Measurements from ENCODE around the gene NCBP3.
"Not testable (repeated sequence)": the region's sequence is repeated elsewhere in the genome, so short reads cannot be mapped to it uniquely, and the experiment has no call there.

NCBP3 gene

DNA sequence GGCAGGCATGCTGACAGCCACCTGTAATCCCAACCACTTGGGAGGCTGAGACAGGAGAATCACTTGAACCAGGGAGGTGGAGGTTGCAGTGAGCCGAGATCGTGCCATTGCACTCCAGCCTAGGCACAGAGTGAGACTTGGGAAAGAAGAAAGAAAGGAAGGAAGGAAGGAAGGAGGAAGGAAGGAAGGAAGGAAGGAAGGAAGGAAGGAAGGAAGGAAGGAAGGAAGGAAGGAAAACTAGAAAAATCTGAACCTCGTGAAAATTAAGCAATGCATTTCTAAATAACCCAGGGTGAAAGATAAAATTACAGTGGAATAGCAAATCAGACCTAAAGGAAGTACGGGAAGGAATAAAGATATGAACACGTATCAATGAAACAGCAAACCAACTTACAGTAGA, 60.7 kb downstream of the NCBP3 start:
- not testable (repeated sequence) for DNase-seq (ENCODE audit: low read depth)

DNA sequence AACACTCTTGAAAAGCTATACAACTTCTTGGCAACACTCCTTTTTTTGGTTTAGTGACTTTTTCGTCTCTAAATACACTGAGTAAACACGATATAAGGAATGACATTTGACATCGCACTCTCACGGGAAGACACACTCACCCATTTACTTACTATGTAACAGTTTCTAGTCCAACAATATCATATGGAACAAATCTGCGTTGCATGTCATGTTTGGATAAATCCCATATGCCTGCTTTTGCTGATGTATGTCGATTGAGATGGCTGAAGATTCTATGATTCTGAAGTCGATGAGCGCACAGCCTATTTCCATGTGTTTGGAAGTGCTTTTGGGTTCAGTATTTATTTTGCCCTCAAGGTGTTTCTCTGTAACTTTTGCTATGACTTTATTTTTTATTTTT, 63.3 kb downstream of the NCBP3 start:
- DNase-seq (ENCODE audit: low read depth): no peak

DNA sequence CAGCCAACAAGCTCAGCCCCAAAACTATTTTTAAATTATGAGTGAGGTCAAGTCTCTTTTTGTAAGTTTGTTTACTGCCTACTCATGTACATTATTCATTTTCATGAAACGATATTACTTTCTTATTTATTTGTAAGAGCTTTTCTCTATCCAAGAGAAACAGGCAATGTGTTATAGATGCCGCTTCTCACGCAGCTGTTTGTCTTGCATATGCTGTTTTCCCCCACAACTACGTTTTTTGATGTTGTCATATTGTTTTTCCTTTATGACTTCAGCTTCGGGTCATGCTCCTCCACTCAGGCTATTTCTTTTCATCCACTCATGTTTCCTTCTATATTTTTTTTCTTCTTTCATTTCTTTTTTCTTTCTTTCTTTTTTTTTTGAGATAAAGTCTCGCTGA, 65.1 kb downstream of the NCBP3 start:
- no peak for DNase-seq (ENCODE audit: low read depth)

DNA sequence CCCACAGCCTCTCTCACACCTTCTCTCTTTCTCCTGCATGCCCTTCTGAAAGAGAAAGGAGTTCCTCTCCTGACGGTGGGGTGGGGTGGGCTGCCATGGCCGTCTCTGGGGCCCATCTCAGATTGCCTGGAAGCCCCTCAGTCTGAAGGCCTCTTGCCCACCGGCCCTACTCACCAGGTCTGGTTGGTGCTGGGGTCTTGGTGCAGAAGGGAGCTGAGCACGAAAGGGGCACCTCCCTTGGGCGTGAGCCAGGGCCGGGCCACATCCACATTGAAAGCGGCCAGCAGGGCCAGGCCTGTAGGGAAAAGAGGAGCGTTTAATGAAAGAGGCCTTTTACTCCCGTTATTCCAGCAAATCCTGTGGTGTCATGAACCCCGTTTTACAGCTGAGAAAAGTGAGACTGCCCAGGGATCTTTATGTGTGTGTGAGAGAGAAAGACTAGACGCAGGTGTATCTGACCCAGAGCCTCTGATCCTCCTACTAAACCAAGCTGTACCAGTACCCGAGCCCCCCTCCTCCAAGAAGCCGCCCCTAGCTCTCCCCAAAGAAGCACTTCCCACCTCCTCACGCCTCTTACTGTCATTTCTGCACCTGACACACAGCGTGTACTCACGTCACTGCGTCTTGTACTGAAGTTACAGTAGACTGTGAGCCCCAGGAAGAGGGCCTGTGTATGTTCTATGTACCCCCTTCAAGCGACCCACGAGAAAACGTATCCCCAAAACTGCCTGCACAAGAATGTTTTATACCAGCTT, 68.5 kb downstream of the NCBP3 start:
- no peak for DNase-seq (ENCODE audit: low read depth)

DNA sequence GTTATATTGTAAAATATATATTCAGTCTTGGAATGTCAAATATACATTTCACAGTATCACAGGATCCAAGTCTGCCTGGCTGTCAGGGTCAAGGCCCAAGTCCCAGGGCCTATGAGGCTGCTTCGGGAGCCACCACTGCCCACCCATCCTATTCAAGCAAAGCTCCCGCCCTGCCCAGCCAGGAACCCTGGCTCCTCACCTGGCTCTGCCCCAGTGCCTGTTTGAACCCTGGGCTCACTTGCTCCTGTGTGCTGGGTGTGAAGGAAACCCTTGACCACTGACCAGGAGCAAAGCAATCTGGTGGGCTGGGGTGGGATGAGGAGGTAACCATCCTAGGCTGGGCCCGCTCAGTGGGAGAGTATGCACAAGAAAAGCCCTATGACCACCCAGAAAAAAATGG, 72.1 kb downstream of the NCBP3 start:
- DNase-seq (ENCODE audit: low read depth): no peak

DNA sequence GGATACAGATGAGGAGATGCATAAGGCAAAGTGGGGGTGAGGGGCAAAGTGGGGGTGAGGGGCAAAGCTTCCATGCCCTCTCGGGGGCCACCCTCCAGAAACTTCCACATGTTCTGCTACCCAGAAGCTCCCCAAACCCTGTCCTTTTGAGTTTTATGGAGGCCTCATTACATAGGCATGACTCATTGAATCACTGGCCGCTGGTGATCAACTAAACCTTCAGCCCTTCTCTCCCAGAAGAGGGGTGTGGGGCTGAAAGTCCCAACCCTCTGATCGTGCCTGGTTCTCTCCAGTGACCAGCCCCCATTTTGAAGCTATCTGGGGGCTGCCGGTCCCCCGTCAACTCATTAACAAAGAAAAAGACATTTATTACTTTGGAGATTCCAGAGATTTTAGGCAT, 72.5 kb downstream of the NCBP3 start:
- no peak for DNase-seq (ENCODE audit: low read depth)

DNA sequence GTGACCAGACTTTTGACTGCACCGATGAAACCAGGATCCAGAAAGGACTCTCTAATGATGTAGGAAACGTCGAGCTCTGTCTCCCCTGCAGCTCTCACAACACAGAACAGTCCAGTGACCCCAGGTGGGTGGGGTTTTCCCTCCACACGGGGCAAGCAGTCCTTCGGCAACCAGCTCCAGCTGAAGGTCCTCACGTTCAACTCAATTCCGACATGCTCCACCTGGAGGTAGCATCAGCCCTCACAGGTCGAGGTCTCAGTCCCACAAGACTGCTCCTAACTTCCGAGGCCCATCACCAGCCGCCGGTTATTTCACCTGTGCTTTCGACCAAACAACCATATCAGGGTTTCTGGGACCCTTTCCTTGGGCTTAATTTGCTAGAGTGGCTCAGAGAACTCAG, 73.3 kb downstream of the NCBP3 start:
- no peak for DNase-seq (ENCODE audit: low read depth)

DNA sequence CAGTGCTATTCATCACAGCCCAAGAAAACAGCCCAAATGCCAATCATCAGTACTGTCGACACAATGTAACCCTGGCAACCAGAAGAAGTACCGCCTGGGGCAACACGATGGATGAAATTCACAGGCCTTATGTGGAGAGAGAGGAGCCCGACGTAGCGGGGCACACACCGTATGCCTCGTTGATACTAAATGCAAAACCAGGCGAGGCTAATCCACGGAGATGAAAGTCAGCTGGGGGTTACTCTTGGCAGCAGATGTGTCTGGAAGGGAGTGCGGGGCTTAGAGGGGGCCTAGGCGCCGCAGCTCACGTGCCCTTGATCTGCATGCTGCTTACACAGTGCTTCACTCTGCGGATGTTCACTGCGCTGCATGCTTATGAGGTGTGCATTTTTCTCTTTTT, 74.9 kb downstream of the NCBP3 start:
- DNase-seq (ENCODE audit: low read depth): no peak

DNA sequence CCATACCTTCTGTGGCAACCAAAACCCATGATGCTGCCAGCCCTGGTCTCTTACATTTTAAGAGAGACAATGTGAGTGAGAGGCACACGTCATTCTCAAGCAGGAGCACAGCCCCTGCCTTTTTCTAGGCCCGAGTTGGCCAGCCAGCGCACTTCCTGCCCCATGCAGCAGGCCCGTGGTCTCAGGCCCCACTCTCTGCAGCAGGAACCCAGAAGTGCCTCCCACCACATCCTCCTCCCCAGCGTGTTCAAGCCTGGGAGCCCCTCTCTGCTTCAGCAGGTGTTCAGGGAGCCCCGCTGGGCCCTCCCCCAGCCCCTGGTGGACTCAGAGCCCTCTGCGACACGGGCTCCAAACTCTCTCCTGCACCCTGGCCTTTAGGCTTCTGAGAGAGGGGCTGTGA, 75.6 kb downstream of the NCBP3 start:
- DNase-seq (ENCODE audit: low read depth): no peak

DNA sequence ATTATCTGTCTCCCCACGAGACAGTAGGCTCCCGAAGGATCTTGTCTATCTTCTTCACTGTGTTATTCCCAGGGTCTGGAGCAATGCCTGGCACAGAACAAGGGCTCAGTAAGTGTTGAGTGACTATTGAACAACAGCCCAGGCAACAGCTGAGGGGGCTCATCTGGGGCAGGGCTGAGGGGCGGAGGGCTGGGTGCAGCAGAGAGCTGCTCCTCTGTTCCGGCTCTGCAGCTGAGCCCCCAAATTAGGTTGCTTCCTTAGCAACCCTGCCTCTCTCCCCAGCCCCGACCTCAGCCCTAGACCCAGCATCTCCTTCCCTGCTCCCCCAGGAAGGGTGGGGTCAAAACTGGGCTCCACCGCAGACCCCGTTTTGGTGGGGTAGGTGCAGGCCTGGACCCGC, 77.3 kb downstream of the NCBP3 start:
- no peak for DNase-seq (ENCODE audit: low read depth)

DNA sequence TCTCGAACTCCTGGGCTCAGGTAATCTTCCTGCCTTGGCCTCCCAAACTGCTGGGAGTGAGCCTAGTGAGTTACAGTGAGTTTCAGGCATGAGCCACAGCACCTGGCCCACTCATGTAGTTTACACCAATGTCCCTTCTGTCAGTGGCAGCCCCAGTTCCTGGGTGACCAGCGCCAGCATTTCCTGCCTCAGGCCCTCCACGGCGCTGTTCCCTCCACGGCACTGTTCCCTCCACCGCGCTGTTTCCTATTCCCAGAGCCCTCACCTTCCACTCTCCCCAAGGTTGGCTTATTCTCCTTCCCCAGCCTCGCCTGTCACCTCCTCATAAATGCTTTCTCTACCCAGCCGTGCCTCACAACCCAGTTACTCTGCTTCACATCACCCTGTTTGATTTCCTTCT, 77.7 kb downstream of the NCBP3 start:
- DNase-seq (ENCODE audit: low read depth): no peak

DNA sequence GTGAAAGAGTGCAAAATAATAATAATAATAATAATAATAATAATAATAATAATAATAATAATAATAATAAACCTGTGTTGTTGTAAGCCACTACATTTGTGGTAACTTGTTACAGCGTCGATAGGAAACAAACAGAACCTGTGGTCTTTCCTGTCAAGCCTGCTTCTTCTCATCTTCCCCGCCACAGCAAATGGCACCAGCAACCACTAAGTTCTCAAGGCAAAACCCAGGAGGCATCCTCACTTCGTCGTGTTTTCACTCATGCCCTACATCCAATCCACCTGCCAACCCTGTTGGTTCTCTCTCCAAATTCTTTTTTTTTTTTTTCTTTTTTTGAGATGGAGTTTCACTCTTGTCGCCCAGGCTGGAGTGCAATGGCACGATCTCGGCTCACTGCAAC, 79.3 kb downstream of the NCBP3 start:
- no peak for DNase-seq (ENCODE audit: low read depth)

DNA sequence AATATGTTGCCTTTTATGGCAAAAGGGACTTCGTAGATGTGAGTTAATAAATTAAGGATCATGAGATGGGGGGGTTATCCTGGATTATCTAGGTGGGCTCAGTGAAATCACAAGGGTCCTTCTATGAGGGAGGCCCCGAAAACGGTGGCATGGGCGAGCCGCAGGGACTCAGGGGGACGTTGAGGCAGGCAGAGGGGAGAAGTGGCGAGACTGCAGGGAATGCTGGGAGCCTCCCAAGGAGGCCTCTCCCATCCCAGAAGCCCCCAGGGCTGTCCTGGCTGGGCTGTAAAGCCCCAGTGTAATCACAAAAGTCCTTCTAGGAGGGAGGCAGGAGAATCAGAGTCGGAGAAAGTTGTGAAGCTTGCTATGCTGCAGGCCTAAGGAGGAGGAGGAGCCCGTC, 80.1 kb downstream of the NCBP3 start:
- DNase-seq (ENCODE audit: low read depth): no peak

DNA sequence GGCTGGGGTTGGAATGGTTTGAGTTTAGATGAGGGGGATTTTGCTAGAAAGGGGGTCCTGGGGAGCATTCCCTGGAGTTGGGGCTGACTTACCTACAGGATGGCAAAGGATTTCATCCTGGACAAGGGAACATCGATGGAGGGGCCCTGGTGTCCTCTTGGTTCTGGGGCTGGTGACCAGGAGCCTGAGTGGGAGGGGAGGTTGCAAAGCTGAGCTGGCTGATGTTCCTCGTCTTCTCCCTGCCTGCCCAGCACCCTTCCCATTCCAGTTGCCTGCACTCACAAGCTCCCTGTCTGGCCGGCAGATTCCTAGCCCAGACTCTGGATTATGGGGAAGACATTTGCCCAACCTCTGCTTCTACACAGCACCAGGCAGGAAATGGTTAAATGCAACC, 82.3 kb downstream of the NCBP3 start:
- DNase-seq (ENCODE audit: low read depth): no peak

DNA sequence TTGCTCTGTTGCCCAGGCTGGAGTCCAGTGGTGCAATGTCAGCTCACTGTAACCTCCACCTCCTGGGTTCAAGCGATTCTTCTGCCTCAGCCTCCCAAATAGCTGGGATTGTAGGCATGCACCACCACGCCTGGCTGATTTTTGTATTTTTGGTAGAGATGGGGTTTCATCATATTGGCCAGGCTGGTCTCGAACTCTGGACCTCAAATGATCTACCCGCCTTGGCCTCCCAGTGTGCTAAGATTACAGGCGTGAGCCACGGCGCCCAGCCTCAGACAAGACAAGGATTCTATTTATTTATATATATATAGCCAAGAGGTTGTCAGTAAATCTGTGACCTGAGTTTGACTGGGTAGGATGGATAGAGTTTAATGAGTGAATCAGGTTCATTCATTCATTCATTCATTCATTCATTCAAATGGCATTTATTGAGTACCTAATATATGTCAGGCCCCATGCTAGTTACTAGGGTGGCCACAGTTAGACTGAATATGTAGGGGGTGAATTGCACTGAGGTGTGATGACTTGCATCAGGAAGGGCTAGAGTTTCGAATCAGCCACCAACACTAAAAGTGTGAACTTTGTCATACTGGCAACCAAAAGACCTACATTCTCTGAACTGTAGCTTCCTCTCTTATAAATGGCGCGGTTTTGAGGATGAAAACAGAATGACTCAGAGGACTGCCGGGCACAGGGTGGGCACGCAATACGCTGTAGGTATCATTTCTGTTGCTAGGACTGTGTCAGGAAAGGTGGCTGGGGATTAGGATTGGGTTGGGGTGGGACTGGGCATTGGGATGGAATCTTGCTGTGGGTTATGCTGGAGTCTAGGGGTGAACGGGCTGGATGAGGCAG, 82.9 kb downstream of the NCBP3 start:
- DNase-seq (ENCODE audit: low read depth): no peak

DNA sequence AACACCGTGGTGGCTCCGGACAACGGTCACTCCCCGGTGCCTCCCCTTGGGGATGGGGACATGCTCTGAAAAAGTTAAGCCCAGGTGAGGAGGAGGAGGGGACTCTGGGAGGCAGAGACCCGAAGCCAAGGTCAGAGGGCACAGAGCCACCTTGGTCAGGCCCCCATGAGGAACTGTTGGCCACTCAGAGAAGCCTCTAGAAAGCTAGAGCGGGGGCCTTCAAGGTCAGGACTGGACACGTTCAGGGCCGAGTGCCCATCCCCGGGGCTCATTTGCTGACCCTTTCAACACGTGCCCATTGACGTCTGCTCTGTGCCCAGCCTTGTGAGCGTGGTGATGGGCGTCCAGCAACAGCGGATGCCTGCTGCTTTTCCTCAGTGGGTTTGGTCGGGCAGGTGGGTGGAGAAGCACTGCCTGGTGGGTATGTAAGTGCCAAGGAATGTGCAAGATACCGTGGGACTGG, 84.1 kb downstream of the NCBP3 start:
- no peak for DNase-seq (ENCODE audit: low read depth)

DNA sequence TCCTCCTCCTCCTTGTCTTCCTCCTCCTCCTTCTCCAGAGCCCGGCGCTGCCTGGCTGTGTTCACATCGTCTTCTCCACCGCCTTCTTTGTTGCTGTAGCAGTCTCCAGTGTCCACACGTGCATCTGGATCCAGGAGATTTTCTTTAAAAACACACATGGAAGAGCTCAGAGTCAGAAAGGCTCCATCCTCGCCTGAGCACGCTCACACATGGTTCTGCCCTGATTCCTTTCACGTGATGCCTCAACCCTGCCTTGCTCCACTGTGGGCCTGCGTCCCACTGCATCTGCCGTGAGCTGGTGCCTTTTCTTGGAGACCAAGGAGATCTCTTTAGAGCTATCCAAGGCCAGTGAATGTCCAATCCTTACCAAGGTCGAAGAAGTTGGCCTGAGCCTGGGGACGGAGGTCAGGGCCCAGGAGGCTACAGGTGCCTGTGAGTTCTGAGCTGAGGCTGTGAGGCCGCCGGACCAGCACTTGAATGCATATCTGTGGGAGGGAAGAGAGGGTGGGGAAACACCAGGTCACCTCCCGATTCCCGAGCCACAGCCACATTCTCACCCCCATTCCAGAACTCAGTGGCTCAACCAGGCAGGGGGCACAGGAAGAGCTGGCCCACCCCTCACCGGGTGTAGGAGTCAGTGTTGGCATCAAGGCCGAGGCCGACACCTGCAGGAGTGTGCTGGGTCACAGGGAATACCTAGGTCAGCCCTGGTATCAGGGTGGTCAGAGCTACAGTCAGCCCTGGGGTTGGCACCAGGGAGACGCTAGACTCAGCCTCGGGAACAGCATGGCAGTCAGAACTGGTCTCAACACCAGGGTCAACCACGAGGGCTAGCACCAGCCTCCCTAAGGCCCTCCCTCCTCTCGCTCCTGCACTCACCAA, 84.8 kb downstream of the NCBP3 start:
- DNase-seq (ENCODE audit: low read depth): no peak

DNA sequence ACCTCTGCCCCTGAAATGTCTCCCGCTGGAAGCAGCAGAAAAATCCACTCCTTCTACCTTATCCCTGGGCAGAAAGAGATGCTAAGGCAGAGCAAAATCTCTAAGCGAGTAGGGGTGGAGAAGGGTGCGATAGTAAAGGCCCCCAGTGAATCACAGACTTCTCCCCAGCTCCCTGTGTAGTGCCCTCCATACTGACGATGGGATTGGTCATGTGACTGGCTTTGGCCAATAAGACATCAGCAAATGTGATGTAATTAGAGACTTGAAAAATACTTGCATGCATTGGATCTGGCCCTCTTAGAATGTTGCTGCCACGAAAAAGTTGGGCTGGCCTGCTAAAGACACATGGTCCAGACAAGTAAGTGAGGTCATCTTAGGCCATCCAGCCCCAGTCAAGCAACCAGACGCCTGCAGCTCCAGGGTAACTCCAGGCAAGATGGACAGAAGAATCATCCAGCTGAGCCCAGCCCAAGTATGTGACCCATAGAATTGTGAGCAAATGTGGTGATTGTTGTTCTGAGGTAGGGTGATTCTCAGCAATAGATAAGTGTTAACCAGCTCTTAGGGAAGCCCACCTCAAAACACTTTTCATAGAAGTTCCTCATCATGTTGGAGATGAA, 86.3 kb downstream of the NCBP3 start:
- DNase-seq (ENCODE audit: low read depth): no peak

DNA sequence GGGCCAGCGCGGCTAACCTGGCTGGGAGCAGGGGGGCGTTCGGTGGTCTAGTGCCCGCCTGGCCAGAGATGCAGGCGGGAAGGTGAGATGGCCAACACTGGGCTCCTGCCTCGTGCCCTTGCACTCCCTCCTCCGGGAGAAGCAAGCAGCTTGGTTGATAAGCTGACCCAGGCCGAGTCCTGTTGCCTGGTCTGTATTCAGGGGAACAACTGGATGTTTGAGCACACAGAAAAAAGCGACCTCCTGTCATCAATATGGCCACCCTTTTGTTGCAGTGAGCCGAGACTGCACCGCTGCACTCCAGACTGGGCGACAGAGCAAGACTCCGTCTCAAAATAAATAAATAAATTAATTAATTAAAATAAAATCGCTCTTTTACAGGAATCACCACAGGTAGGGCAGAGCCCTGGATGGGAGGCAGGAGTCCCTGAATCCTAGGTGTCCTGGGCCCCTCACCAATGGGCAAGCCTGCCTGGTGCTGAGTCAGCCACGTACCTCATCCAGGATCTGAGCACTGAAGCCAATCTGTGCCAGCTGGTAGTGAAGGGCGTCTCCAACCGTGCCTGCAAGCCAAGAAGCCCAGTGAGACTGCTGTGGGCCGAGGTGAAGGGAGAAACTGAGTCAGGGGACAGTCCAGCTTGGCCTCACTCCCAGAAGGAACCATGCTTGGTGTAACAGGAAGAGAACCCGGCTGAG, 90.6 kb downstream of the NCBP3 start:
- no peak for DNase-seq (ENCODE audit: low read depth)

DNA sequence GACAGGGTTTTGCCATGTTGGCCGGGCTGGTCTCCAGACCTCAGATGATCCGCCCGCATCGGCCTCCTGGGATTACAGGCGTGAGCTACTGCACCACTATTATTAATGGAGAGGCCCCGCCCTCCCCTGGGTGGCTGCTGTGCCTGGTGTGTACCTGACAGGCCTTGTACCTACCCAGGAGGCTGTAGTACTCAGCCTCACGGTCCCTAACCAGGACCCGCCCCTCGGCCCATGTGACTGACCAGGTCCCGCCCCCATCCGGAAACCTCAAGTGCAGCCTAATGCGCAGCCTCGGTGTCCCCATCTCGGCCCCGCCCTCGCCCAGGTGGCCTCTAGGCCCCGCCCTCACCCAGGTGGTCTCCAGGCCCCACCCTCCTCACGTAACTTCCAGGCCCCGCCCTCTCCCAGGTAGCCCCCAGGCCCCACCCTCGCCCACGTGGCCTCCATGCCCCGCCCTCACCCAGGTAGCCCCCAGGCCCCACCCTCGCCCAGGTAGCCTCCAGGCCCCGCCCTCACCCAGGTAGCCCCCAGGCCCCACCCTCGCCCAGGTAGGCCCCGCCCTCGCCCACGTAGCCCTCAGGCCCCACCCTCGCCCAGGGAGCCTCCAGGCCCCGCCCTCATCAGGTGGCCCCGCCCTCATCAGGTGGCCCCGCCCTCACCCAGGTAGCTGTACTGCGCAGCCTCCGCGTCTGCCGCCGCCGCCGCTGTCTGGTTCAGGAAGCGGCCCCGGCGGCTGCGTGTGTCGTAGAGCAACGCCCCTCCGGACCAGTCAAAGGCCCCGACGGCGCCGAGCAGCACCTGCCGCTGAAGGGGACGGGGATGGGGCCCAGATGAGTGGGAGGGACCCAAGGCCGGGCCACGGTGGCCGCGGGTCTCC, 91.3 kb downstream of the NCBP3 start:
- DNase-seq (ENCODE audit: low read depth): peak; percentile 58

Data from activated T-cell treated with anti-CD3 and anti-CD28 coated beads for 24 hours (primary cell).